Omental fat pad (tissue), 4 donors: ENCODE data around the gene STK11IP. TPM values are rescaled to one million over a fixed set of nuclear protein-coding genes. Genes with fewer than 3 reads are reported as not detected.

Source experiments
- ATAC-seq: fragments of 150-250 bp; one replicate; pipeline ENCODE4 v1.9.1; 2016; ENCODE audit warnings: mild to moderate bottlenecking, moderate library complexity; ENCODE audit not compliant: low FRiP score
- DNase-seq: peaks from one replicate; pipeline ENCODE4 v3.0.0-alpha.2; 2019; ENCODE audit warnings: low spot score
- CTCF ChIP-seq, 3 donors: fragments of 450-650 bp; IDR thresholded peaks; one replicate each; pipeline ENCODE4 v1.5.1; 2016 to 2017; ENCODE audit warnings: antibody characterized with exemption in 3 of 3, mild to moderate bottlenecking in 3 of 3, moderate library complexity in 2 of 3
- total RNA-seq, 4 donors: library from RNA; depleted of rRNA; stranded (reverse); fragments of >200 nt; gene quantifications; one replicate each; pipeline ENCODE4 v1.1.0, GENCODE V29; 2016

The STK11IP gene
- total RNA-seq, 4 donors from 2014 or later = 9.1 to 22.4 (median 13.0) TPM

GRCh38 chr2:219638948-219639755 lies 41.5 kb downstream of the STK11IP start:
- DNase-seq (no peak), ATAC-seq (no peak)
- no peak for TF ChIP-seq CTCF (IDR thresholded peaks at IDR 0.05)

GRCh38 chr2:219641390-219642068 lies 43.9 kb downstream of the STK11IP start:
- DNase-seq (no peak), ATAC-seq (no peak)
- TF ChIP-seq CTCF (IDR thresholded peaks at IDR 0.05) = no peak

- TF ChIP-seq CTCF (IDR thresholded peaks at IDR 0.05) = no peak
- DNase-seq (no peak), ATAC-seq (no peak)
These were observed 44.4 kb downstream of the STK11IP start for GRCh38 chr2:219642069-219642454.

- DNase-seq (peak; percentile 92), ATAC-seq (peak; percentile 96)
- peak in 2 of 3 donors; percentile 90 to 100 for TF ChIP-seq CTCF (IDR thresholded peaks at IDR 0.05)
These were observed 44.9 kb downstream of the STK11IP start for GRCh38 chr2:219642465-219643083.

- no peak for TF ChIP-seq CTCF (IDR thresholded peaks at IDR 0.05)
These were observed 45.4 kb downstream of the STK11IP start for GRCh38 chr2:219643084-219643473.

GRCh38 chr2:219643788-219644398 lies 46.2 kb downstream of the STK11IP start:
- no peak for ATAC-seq
- TF ChIP-seq CTCF (IDR thresholded peaks at IDR 0.05) = no peak
- no peak for DNase-seq

More at GRCh38 chr2:219643084-219643473, 45.4 kb downstream of the STK11IP start:
- no peak for ATAC-seq
- DNase-seq = no peak
